Stimulated activated naive CD8-positive, alpha-beta T cell treated with anti-CD3 and anti-CD28 coated beads, Interleukin-15, amount 100 ng/mL, for 72 hours (primary cell): ENCODE measurements around the gene MTF2.

Experiments used
- ATAC-seq: fragments of 150-1000 bp; cut with Tn5 transposase; 2 replicates; pipeline ENCODE4 v1.10.0; 2021; ENCODE audit warnings: mild to moderate bottlenecking, moderate library complexity
- DNase-seq, 2 donors: peaks; one replicate each; pipeline ENCODE4 v3.0.0; 2021 to 2022
- H3K27ac Mint-ChIP-seq, 2 donors: one replicate each; pipeline ENCODE4 v1.8.0; 2022; ENCODE audit warnings: mild to moderate bottlenecking in 2 of 2, mixed read lengths in 2 of 2, moderate library complexity in 2 of 2
- H3K27me3 Mint-ChIP-seq: one replicate; pipeline ENCODE4 v1.8.0; 2022; ENCODE audit warnings: mixed read lengths
- H3K4me1 Mint-ChIP-seq: one replicate; pipeline ENCODE4 v1.8.0; 2022; ENCODE audit warnings: mild to moderate bottlenecking, mixed read lengths
- H3K4me3 Mint-ChIP-seq, 2 donors: one replicate each; pipeline ENCODE4 v1.8.0; 2022; ENCODE audit warnings: mild to moderate bottlenecking in 2 of 2, mixed read lengths in 2 of 2, moderate library complexity in 1 of 2
- H3K9me3 Mint-ChIP-seq, 2 donors: one replicate each; pipeline ENCODE4 v1.8.0; 2022; ENCODE audit warnings: mixed read lengths in 2 of 2

MTF2 gene

GRCh38 chr1:93179886-93180722 is 101.0 kb downstream of the MTF2 start, which contains the start of gene TMED5:
Gene TMED5, minus strand, starts transcription at chr1:93180413. Its CDS starts 171 bp downstream, at chr1:93180242.
- Mint-ChIP-seq H3K27ac (peak within 1 kb of the TSS; percentile 99), H3K27me3 (no peaks in the 10 kb centered on the region), H3K9me3 (no peaks in the 10 kb centered on the region), H3K4me1 (peaks cover 58% of the 10 kb centered on the region), H3K4me3 (peak within 1 kb of the TSS; percentile 95 to 99)
- DNase-seq (peak; percentile 96 to 97), ATAC-seq (peak; percentile 89)

GRCh38 chr1:93180723-93181613 is 101.9 kb downstream of the MTF2 start, which contains the start of gene CCDC18:
Gene CCDC18, plus strand, starts transcription at chr1:93180724. Its CDS starts 2,638 bp downstream, at chr1:93183362.
- DNase-seq (no peak), ATAC-seq (peak; percentile 27)
- Mint-ChIP-seq H3K9me3 (no peaks in the 10 kb centered on the region), H3K4me3 (peak within 1 kb of the TSS; percentile 95 to 99), H3K4me1 (peaks cover 56% of the 10 kb centered on the region), H3K27me3 (no peaks in the 10 kb centered on the region), H3K27ac (peak within 1 kb of the TSS; percentile 99)

GRCh38 chr1:93186667-93187066 is 107.6 kb downstream of the MTF2 start:
- Mint-ChIP-seq H3K27ac (no peak overlapping the region), H3K27me3 (no peaks in the 10 kb centered on the region), H3K9me3 (no peaks in the 10 kb centered on the region), H3K4me3 (no peak overlapping the region), H3K4me1 (peaks cover 37% of the 10 kb centered on the region)
- DNase-seq (no peak), ATAC-seq (no peak)
